ENCODE measurements around the gene WDFY4. TPM values are rescaled to one million over a fixed set of nuclear protein-coding genes. Genes with fewer than 3 reads are reported as not detected.

Gene WDFY4
- total RNA-seq, 1 experiment from 2014 or later, result not detected

DNA sequence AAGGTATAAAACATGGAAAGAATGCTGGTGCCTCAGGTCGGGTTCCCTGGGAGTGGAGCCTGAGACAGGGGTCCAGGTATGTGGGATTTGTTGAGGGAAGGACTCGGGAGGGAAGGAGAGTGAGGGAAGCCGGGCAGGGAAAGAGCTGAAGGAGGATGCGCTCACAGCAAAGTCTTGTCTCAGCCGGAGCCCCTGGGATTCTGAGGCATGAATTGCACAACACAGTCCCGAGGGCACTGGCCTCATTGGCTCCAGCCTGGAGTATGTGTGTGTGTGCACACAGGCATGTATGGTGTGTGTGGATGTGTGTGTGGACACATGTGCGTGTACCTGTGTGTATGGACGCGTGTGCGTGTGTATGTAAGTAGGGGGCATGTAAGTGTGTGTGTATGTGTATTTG is 87.4 kb downstream of the WDFY4 start:
- no peak for DNase-seq (ENCODE audit: low spot score)

DNA sequence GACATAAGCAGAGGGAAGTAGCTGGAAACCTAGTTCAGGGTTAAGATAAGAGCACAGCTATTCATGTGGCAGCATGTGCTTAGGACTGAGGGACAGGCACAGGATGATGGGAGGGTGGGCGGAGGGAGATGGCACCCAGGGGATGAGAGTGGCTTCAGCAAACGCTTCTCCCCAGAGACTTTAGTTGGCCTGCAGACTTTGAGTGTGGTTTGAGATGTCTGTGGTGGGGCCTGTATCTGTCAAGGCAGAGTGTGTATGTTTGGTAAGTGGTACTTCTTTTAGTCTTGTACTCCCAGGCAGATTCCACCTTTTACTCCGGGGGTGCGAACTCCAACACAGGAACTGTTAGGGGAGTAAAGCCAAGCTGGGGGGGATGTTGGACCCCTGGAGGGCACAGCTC is 88.9 kb downstream of the WDFY4 start:
- no peak for DNase-seq (ENCODE audit: low spot score)

DNA sequence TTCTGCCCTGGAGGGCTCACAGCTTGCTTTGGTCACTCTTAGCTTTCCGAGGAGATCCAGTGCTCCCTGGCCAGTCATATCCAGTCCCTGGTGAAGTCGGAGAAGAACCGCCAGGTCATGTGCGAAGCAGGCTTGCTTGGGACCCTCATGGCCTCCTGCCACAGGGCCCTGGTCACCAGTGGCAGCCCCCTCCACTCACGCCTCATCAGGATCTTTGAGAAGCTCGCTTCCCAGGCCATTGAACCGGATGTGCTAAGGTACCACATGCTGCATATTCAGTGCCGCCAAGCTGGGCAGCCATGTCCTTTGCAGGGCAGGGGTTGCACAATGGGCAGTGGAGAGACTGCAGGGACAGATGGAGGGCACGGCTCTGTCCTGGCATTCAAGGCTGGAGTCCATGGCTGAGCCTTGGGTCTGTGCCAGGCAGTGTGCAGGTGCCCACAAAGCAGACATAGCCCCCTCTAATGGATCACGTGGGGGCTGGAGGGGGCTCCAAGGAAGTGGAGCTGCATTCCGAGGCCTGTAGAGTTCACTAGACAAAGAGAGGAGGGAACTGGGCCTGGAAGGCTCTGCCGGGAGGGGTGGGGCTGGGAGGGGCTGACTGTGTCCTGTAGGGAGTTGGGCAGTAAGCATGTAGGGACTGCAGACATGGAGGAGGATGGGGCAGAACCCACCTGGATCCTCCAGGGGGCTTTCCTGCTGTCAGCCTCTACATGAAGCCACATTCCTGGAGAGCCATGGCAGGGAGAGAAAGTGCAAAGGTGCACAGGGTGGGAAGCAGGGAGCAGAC is 89.9 kb downstream of the WDFY4 start:
- no peak for DNase-seq (ENCODE audit: low spot score)

DNA sequence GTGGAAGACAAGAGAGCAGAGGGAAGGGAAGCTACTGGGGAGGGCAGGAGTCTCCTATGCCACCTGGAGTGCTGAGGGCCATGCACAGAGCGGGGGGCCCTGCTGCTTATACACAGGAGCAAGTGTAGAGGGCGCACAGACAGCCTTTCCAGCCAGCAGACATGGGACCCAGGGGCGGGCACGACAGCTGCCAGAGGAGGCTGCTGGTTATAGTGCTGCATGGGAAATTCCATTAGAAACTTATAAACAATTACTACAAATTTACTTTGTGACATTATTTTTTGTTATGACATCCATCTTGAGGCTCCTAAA is 90.5 kb downstream of the WDFY4 start:
- no peak for DNase-seq (ENCODE audit: low spot score)

DNA sequence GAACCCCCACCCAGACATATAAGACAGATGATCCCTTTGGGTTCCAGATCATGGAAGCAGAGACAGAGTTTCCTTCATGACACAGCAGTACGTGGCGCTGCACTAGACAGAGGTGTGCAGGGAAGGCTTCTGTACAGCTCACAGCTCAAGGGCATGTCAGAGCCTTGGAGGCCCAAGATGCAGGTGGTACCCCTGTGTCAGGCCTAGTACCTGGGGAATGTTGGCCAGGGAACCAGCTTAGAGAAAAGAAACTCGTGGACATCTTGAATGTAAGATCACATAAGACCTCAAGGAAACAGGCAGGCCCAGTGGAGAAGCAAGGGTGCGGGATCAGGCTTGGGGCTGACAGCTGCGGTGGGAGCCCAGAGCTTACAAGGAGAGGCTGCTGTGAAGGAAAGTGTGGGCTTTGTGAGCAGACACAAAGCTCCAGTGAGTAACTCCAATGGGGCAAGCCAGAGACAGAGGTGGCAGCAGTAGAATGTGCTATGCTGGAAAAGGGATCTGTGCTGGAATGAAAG is 91.4 kb downstream of the WDFY4 start:
- DNase-seq (ENCODE audit: low spot score), result no peak

DNA sequence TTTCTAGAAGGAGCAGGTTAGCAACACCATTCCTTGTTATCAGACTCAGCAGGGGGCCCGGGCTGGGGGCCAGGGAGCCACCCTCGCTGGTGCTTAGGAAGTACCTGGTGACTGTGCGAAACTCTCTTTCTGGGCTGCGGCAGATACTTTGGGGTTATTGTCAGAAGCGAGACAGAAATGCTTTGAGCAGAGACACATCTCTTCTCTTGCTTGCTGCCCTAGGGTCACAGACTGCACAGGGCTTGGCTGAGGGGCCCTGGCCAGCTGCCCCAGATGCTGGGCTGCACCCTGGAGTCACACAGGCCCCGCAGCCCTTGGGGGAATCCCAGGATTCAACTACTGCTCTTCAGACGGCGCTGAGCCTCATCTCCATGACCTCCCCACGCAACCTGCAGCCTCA is 91.9 kb downstream of the WDFY4 start:
- DNase-seq (ENCODE audit: low spot score), result no peak

DNA sequence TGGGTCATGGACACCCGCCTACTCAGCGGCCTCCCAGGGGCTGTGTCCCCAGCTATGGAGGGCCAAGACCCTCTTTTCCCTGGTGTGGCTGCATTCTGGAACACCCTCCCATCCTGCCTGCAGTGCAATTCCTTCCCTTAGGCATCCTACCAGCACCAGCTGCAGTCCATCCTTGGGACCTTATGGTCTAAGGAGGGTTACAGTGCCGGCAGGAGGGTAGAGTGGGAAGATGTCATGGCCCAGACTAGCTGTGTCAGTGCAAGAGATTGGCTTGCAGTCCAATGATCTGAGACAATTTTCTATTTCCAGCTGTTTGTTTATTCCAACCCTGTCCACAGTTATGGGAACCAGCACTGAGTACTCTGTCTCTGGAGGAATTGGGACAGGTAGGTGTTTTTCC is 92.4 kb downstream of the WDFY4 start:
- no peak for DNase-seq (ENCODE audit: low spot score)

DNA sequence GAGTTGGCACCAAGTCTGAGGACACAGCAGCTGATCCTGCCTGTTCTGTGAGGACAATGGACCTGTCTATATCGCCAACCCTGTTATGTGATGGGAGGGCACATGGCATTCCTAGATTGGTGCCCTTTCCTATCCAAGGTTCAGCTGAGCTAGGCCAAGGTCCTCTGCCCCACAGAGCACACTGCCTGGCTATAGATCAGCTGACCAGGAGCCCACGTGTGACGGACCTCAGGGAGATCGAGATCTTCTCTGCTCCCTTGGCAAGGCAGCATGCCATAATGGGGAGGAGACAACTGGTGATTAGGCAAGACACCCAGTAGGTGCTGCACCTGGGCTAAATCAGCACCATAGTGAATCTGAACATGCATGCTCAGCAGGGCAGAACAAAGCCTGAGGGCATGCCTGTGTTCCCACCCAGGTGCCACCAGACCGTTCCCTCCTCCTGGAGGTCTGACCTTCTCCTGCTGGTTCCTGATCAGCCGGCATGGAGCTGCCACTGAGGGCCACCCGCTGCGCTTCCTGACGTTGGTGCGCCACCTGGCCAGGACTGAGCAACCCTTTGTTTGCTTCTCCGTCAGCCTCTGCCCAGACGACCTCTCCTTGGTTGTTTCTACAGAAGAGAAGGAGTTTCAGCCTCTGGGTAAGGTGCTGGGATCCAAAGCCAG is 93.7 kb downstream of the WDFY4 start:
- no peak for DNase-seq (ENCODE audit: low spot score)

DNA sequence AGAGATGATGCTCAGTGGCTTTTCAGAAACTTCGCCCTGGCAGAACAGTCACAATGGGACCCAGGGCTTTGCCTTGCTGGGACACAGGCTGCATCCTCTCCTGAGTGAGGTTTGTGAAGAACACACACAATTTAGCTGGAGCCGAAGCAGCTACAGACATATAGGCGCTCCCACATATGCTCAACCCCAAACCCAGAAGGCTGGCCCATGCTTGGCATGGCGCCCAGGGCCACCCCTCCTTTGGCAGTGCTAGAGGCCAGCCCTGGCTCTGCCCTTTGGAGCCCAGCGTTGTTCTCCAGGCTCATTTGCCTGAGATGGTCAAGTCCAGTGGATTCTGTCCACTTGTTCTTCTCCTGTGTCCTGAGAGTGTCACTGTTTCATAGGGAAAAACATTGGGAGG is 94.4 kb downstream of the WDFY4 start:
- no peak for DNase-seq (ENCODE audit: low spot score)

DNA sequence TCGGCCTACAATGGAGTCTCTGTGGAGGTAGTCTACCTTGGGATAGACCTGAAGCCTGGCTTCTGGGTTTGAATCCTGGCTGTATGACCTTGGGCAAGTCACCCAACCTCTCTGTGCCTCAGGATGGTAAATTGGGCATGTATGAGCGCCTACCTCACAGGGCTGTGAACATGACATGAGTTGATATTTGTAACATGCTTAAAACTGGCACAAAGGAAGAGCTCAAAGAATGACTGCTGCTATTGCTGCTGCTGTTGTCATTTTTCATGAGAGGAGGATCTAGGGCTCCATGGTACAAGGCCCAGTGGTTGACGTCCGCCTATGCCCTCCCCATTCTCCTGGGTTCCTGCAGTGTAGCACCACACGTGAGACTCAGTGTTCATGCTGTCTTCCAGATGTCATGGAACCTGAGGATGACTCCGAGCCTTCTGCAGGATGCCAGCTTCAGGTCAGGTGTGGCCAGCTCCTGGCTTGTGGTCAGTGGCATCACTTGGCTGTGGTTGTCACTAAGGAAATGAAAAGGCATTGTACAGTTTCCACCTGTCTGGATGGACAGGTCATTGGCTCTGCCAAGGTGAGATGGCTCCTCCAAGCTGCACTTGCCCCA is 95.0 kb downstream of the WDFY4 start:
- DNase-seq (ENCODE audit: low spot score), result no peak

DNA sequence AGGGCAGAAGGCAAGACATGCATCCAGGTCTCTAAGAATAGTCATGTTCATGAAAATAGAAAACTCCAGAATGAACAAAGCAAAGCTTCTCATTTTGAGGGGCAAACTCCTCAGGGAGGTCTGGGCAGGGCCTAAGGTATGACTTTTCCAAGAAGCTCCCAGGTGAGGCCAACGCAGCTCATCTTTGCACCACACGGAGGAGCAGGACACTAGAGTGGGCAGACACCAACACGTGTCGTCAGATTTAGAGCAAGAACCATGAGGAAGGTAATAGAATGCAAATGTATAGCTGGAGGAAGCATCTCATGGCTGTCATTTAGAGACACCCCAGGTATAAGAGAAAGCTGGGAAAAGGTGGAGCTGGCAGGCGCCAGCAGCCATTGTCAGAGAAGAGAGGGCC is 95.7 kb downstream of the WDFY4 start:
- no peak for DNase-seq (ENCODE audit: low spot score)

DNA sequence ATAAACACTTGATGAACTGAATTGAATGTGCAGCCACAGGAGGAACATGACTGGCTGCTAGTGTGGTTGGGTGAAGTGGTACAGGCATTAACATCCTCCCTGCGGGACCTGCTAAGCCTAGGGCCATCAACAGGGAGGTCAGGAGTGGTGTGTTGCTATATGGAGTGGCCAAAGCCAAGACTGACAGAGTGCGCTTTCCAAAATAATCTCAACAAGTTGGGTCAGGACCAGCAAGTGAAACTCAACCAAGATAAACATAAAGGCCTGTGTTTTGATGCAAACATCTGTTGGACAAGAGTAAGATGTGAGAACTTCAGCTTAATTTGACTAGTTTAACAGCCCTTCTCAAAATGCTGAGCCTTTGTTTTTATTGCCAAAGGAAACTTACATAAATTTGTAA is 97.7 kb downstream of the WDFY4 start:
- DNase-seq (ENCODE audit: low spot score), result no peak

DNA sequence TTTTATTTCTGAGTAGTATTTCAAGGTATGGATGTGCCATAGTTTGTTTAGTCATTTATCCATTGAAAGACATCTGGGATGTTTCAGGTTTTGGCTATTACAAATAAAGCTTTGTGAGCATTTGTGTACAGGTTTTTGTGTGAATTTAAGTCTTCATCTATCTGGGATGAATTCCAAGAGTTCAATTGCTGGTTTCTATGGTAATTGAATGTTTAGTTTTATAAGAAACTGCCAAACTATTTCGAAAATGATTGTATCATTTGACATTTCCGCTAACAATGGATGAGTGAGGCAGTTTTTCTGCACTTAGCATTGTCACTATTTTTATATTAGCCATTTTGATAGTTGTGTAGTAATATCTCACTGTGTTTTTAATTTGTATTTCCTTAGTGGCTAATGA is 99.4 kb downstream of the WDFY4 start:
- DNase-seq (ENCODE audit: low spot score), result no peak

DNA sequence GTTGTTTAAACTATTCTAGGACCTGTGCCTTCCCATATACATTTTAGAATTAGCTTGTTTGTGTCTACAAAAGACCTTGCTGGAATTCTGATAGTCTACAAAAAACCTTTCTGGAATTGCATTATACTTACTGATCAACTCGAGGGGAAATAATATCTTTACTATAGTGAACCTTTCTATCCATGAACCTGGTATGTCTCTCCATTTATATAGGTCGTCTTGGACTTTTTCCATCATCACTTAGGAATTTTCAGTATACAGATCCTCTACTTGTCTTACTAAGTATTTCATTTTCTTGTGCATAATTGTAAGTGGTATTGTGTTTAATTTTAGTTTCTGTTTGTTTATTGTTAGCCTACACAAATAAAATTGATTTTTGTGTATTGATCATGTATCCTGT is 101.1 kb downstream of the WDFY4 start:
- no peak for DNase-seq (ENCODE audit: low spot score)

DNA sequence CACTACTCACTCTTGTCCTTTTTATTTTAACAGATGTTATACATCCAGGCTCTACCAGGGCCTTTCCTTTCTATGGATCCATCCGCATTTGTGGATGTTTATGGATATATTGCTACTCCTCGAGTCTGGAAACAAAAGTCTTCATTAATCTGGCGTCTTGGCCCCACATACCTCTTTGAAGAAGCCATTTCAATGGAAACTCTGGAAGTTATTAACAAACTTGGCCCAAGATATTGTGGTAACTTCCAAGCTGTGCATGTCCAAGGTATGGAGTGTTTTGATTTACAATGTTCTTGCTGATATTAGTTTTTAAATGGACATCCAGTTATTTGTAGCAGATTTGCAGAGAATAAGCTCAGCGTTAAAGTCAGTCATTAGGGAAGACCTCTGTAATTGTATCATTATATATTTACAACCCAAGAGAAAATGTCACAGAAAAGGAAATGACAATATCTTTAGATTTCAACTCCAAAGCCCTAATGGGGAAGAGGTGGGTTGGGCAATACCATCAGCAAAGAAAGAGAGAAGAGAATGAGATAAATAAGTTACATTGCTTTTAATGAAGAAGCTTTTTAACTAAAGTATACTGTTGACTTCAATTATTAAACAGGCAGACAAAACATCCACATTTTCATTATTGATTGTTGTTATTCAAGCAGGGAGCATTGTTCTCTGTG is 102.1 kb downstream of the WDFY4 start:
- DNase-seq (ENCODE audit: low spot score), result no peak

DNA sequence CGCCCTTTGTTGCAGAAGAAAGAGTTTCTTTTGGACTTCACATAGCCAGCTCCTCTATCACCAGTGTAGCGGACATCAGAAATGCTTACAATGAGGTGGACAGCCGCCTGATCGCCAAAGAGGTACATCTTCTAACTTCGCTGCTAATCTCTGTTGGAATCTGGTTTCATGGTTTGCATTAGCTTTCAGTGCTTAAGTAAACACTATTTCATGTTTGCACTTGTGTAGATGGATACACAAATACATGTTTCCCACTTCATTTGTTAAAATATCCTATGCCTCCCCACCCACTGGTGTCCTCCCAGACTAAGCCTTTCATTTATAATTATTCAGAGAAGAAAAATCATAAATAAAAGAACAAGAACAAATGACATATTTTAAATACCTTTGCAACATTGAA is 103.9 kb downstream of the WDFY4 start:
- no peak for DNase-seq (ENCODE audit: low spot score)

DNA sequence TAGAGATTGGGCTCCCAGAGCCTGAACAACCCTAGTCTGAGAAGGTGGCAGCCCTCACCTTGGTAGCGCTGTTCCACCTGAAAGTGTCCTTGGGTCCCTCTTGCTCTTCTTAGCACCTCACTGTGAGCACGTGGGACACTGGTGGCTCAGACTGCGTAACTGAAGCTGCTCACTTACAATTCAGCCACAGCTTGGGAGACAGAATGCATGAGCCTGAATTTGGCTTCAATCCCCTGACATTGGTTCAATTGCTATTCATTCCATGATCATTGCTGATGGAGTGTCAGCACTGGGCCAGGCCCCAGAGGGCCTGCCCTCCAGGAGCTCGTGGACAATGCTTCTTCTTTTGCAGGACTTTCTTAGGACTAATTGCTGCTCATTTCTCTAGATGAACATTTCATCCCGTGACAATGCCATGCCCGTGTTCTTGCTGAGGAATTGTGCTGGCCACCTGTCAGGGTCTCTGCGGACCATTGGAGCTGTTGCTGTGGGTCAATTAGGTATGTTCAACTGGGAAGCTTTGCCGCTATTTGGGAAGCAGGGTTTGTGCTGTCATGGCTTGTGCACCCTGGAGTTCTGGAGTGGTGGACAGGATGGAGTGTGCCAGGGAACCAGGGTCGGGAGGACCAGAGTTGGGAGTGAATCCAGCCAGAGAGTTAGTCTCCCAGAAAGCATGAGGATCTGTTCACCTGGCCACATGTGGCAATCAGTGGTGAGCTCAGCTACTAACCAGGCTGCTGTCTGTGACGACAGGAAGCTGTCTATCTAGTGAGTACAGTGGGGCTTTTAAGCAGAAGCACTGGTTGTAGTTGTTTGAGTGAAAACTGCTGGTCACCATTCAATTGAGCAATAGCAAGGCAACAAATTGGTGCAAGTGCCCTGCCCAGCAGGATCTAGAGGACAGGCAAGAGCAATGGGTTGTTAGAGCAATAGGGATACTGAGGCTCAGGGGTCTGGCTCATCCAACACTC is 105.1 kb downstream of the WDFY4 start:
- DNase-seq (ENCODE audit: low spot score), result no peak

DNA sequence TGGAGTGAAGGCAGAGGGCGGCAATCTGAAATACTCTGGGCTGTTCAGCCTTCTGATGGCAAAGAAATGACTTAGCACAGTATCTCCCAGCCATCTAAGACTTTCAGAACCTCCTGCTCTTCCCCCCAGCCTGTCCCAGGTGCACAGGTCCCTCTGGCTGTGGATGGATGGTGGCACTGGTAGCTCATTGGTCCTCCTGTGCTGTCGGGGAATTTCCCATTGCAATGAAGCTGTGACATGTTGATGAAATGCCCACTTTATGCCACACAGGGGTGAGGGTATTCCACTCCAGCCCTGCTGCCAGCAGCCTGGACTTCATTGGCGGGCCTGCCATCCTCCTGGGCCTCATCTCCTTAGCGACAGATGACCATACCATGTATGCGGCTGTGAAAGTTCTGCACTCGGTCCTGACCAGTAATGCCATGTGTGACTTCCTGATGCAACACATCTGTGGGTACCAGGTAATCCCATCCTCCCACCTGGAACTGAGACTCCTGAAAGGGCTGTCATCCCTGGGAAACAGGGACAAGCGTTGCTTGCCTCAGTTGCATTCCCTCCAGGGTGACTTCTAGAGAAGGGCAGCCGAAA is 105.9 kb downstream of the WDFY4 start:
- DNase-seq (ENCODE audit: low spot score), result no peak

DNA sequence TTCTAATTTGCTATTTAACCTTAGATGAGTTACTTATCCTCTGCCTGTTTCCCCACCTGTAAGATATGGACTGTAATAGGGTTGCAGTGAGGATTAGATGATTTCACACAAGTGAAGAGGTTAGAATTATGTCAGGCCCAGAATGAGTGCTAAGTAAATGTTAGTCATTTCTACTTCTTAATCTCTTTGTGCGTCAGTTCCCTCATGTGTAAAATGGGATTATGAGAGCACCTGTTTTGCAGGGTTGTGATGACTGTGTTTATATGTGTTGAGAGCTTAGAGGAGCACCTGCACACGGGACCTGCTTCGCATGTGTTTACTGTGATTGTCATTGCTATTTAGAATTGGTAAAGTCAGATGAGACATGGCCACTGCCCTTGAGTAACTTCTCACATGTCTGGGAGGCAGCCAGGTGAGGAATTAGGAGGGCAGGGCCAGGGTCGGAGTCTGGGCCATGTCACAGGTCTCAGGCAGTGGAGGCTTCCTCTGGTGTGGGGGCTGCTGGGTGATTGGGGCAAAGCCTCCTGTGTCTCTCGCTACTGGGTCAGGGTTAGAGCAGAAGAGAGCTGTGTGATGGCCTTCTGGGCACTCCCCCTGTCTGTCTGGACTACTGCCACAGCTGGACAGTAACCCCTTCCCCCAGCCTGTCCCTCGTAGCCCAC is 106.7 kb downstream of the WDFY4 start:
- no peak for DNase-seq (ENCODE audit: low spot score)

DNA sequence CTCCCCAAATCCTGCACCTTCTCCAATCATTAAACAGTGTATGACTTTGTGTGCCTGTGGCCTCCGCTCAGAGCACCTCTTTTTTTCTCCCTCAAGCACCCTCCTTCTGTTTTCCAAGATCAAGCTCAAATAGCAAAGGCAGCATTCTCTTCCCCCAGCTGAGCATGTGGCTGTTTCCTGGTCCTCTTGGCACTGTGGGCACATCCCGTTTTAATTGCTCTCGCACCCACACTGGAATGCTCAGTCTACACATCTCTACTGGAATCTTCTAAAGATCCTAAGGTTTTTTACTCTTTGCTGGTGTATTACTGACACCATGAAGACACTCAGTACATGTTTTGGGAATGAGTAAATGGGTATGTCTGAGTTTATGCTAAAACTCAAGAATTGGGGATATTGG is 107.4 kb downstream of the WDFY4 start:
- DNase-seq (ENCODE audit: low spot score), result no peak

Data from A172 (cell line).